Thyroid gland (tissue), 4 donors: ENCODE results near the gene PPM1G.

Experiments used
- POLR2A ChIP-seq, 2 donors: fragments of 450-650 bp; IDR thresholded peaks; one replicate each; pipeline ENCODE4 v1.6.1; 2017; ENCODE audit warnings: antibody characterized with exemption in 2 of 2, mild to moderate bottlenecking in 2 of 2, moderate library complexity in 1 of 2
- TF ChIP-seq, protein P1 (sequence below), 6 experiments: fragments of 200-600 bp in 3 of 6; fragments of 450-650 bp in 3 of 6; sonication (generic) in 3 of 6; IDR thresholded peaks; one replicate each; pipeline ENCODE4 v1.5.1; 2016 to 2019; ENCODE audit warnings: antibody characterized with exemption in 6 of 6, mild to moderate bottlenecking in 2 of 6, inconsistent platforms in 1 of 6, moderate library complexity in 1 of 6

DNA sequence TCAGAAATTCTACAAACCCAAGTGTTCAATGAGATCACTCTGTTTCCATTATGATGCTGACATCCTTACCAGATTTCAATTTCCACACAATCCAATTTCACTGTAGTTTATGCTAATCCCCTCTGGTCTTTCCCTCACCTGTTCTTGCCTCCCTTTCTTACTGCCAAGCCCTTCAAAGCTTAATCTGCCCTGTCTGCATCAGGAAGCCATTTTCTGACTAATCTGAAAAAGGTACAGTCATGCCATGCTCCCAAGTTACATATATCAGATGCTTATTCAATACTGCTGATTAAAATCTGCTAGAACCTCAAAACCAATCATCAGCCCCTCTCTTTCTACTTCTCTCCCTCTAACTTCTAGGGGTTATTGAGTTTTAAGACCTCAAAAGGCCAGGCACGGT, 41.7 kb upstream of the PPM1G start:
- TF ChIP-seq POLR2A (IDR thresholded peaks at IDR 0.05), result no peak
- TF ChIP-seq, protein P1, sequence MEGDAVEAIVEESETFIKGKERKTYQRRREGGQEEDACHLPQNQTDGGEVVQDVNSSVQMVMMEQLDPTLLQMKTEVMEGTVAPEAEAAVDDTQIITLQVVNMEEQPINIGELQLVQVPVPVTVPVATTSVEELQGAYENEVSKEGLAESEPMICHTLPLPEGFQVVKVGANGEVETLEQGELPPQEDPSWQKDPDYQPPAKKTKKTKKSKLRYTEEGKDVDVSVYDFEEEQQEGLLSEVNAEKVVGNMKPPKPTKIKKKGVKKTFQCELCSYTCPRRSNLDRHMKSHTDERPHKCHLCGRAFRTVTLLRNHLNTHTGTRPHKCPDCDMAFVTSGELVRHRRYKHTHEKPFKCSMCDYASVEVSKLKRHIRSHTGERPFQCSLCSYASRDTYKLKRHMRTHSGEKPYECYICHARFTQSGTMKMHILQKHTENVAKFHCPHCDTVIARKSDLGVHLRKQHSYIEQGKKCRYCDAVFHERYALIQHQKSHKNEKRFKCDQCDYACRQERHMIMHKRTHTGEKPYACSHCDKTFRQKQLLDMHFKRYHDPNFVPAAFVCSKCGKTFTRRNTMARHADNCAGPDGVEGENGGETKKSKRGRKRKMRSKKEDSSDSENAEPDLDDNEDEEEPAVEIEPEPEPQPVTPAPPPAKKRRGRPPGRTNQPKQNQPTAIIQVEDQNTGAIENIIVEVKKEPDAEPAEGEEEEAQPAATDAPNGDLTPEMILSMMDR (IDR thresholded peaks at IDR 0.05), result no peak
